ENCODE measurements around the gene ARPC5L.

- TF ChIP-seq, protein P1, sequence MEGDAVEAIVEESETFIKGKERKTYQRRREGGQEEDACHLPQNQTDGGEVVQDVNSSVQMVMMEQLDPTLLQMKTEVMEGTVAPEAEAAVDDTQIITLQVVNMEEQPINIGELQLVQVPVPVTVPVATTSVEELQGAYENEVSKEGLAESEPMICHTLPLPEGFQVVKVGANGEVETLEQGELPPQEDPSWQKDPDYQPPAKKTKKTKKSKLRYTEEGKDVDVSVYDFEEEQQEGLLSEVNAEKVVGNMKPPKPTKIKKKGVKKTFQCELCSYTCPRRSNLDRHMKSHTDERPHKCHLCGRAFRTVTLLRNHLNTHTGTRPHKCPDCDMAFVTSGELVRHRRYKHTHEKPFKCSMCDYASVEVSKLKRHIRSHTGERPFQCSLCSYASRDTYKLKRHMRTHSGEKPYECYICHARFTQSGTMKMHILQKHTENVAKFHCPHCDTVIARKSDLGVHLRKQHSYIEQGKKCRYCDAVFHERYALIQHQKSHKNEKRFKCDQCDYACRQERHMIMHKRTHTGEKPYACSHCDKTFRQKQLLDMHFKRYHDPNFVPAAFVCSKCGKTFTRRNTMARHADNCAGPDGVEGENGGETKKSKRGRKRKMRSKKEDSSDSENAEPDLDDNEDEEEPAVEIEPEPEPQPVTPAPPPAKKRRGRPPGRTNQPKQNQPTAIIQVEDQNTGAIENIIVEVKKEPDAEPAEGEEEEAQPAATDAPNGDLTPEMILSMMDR (conservative IDR thresholded peaks at IDR 0.05) = no peak
- TF ChIP-seq EZH2 (IDR thresholded peaks at IDR 0.05; ENCODE audit: low read depth) = no peak
Measured at GRCh38 chr9:124897570-124898460, 35.9 kb downstream of the ARPC5L start.

All from PC-9 (cell line).